Neural progenitor cell (in vitro differentiated cells): ENCODE data around the gene ZNF836. TPM values are rescaled to one million over a fixed set of nuclear protein-coding genes. Genes with fewer than 3 reads are reported as not detected.

Experiments
- DNase-seq: peaks from one replicate; pipeline ENCODE4 v3.0.0-alpha.2; 2016; ENCODE audit warnings: low spot score
- H2AFZ ChIP-seq: fragments of 200-600 bp; sonication (generic); replicated peaks from 2 replicates; pipeline ENCODE4 v1.6.1; 2016; ENCODE audit warnings: antibody characterized with exemption
- H3F3A ChIP-seq: fragments of 200-600 bp; sonication (generic); 2 replicates; pipeline ENCODE4 v1.6.1; 2016; ENCODE audit warnings: antibody characterized with exemption, low read depth
- H3K27ac ChIP-seq: fragments of 200-600 bp; sonication (generic); 2 replicates; pipeline ENCODE4 v1.5.1; 2016; ENCODE audit warnings: mild to moderate bottlenecking
- H3K27me3 ChIP-seq: fragments of 200-600 bp; sonication (generic); 2 replicates; pipeline ENCODE4 v1.6.1; 2016; ENCODE audit warnings: mild to moderate bottlenecking, moderate library complexity
- H3K36me3 ChIP-seq: fragments of 200-600 bp; sonication (generic); 2 replicates; pipeline ENCODE4 v1.5.1; 2016
- H3K4me1 ChIP-seq: fragments of 200-600 bp; sonication (generic); 2 replicates; pipeline ENCODE4 v1.6.1; 2016; ENCODE audit warnings: mixed run types
- H3K4me2 ChIP-seq: fragments of 200-600 bp; sonication (generic); 2 replicates; pipeline ENCODE4 v1.6.1; 2016
- H3K4me3 ChIP-seq: fragments of 200-600 bp; sonication (generic); 2 replicates; pipeline ENCODE4 v1.5.1; 2016
- H3K79me2 ChIP-seq: fragments of 200-600 bp; sonication (generic); 2 replicates; pipeline ENCODE4 v1.6.1; 2016; ENCODE audit warnings: low read depth
- H3K9ac ChIP-seq: fragments of 200-600 bp; sonication (generic); 2 replicates; pipeline ENCODE4 v1.6.1; 2016
- H3K9me3 ChIP-seq: fragments of 200-600 bp; sonication (generic); 2 replicates; pipeline ENCODE4 v1.5.1; 2016; ENCODE audit warnings: low read depth
- H4K20me1 ChIP-seq: fragments of 200-600 bp; sonication (generic); 2 replicates; pipeline ENCODE4 v1.6.1; 2016; ENCODE audit warnings: low read depth
- H3K27ac Mint-ChIP-seq: 3 replicates; pipeline ENCODE4 v1.8.0; 2021; ENCODE audit warnings: mixed read lengths
- H3K27me3 Mint-ChIP-seq: 2 replicates; pipeline ENCODE4 v1.8.0; 2022; ENCODE audit warnings: low read depth, mild to moderate bottlenecking, inconsistent platforms, moderate library complexity, mixed read lengths; ENCODE audit not compliant: insufficient read depth
- H3K36me3 Mint-ChIP-seq: 3 replicates; pipeline ENCODE4 v1.8.0; 2021; ENCODE audit warnings: mixed read lengths
- H3K4me1 Mint-ChIP-seq: 3 replicates; pipeline ENCODE4 v1.8.0; 2021; ENCODE audit warnings: mixed read lengths
- H3K4me3 Mint-ChIP-seq: 3 replicates; pipeline ENCODE4 v1.8.0; 2021; ENCODE audit warnings: mild to moderate bottlenecking, moderate library complexity, mixed read lengths
- H3K9me3 Mint-ChIP-seq: 3 replicates; pipeline ENCODE4 v1.8.0; 2020; ENCODE audit warnings: mixed read lengths
- EZH2 ChIP-seq: fragments of 200-600 bp; sonication (generic); IDR thresholded peaks from 2 replicates; pipeline ENCODE4 v1.6.1; 2017; ENCODE audit warnings: antibody characterized with exemption, mild to moderate bottlenecking, moderate library complexity
- EZH2phosphoT487 ChIP-seq: fragments of 200-600 bp; sonication (generic); IDR thresholded peaks from 2 replicates; pipeline ENCODE4 v1.6.1; 2017; ENCODE audit warnings: antibody characterized with exemption
- total RNA-seq: library from RNA; depleted of rRNA; stranded (reverse); fragments of >200 nt; gene quantifications from 2 replicates; pipeline ENCODE4 v1.2.3, GENCODE V29; 2015; ENCODE audit warnings: low replicate concordance
- TF ChIP-seq, protein P1 (sequence below): fragments of 200-600 bp; sonication (generic); IDR thresholded peaks from 2 replicates; pipeline ENCODE4 v1.5.1; 2017; ENCODE audit warnings: antibody characterized with exemption, mild to moderate bottlenecking

Gene ZNF836
- total RNA-seq, 1 donor from 2014 or later: 8.3 TPM

DNA sequence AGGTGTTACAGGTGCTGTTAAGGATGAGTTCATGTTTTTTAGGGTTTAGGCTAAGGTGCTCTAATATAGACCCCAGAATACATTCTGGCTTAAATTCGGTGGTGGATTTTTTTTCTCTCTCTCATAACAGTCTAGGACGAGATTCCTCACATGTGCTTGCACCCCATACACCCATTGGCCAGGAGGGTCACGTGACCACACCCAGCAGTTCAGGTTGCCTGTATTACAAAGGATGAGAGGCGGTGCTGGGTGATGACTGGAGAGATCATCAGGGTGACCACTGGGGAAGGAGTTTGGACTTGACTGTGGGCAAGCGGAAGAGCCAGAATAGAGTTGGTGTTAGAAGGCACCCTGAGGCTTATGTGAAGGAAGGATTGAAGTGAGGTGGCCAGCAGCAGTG lies 46.2 kb upstream of the ZNF836 start:
- Histone ChIP-seq H4K20me1 (no peaks in the 10 kb centered on the region), H3K27me3 (no peaks in the 10 kb centered on the region), H3K4me1 (no peaks in the 10 kb centered on the region), H3K79me2 (no peaks in the 10 kb centered on the region), H3K9me3 (no peaks in the 10 kb centered on the region), H3K4me3 (no peak overlapping the region), H3F3A (no peaks in the 10 kb centered on the region), H3K9ac (no peak overlapping the region), H3K36me3 (peaks cover 5% of the 10 kb centered on the region), H3K27ac (no peak overlapping the region), H3K4me2 (no peak overlapping the region), H2AFZ (no peak overlapping the region)
- peak overlapping the region; percentile 36 for H3K4me3 Mint-ChIP-seq
- H3K27ac Mint-ChIP-seq: no peak overlapping the region
- no peaks in the 10 kb centered on the region for H3K4me1 Mint-ChIP-seq
- TF ChIP-seq, protein P1, sequence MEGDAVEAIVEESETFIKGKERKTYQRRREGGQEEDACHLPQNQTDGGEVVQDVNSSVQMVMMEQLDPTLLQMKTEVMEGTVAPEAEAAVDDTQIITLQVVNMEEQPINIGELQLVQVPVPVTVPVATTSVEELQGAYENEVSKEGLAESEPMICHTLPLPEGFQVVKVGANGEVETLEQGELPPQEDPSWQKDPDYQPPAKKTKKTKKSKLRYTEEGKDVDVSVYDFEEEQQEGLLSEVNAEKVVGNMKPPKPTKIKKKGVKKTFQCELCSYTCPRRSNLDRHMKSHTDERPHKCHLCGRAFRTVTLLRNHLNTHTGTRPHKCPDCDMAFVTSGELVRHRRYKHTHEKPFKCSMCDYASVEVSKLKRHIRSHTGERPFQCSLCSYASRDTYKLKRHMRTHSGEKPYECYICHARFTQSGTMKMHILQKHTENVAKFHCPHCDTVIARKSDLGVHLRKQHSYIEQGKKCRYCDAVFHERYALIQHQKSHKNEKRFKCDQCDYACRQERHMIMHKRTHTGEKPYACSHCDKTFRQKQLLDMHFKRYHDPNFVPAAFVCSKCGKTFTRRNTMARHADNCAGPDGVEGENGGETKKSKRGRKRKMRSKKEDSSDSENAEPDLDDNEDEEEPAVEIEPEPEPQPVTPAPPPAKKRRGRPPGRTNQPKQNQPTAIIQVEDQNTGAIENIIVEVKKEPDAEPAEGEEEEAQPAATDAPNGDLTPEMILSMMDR: no peak
- TF ChIP-seq EZH2phosphoT487 (no peak), EZH2 (no peak)
- no peaks in the 10 kb centered on the region for H3K9me3 Mint-ChIP-seq
- H3K36me3 Mint-ChIP-seq: peaks cover 64% of the 10 kb centered on the region
- no peak for DNase-seq
- H3K27me3 Mint-ChIP-seq: peaks cover 8% of the 10 kb centered on the region

DNA sequence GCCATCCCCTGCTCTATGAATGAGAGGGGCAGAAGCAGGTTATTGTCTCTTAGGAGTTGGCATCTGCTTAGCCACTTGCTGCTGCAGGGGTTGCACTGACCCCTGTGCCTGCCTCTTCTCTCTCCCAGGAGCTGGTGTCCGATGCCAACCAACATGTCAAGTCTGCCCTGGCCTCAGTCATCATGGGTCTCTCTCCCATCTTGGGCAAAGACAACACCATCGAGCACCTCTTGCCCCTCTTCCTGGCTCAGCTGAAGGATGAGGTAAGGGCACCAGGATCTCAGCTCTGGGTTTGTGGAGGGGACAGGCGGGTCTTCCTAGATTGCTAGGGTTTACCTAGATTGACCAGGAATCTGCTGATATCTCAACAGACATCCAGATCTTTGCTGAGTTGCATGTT lies 45.0 kb upstream of the ZNF836 start:
- Mint-ChIP-seq H3K4me3 (no peak overlapping the region), H3K27ac (no peak overlapping the region), H3K36me3 (peaks cover 67% of the 10 kb centered on the region), H3K4me1 (no peaks in the 10 kb centered on the region), H3K27me3 (peaks cover 9% of the 10 kb centered on the region), H3K9me3 (no peaks in the 10 kb centered on the region)
- Histone ChIP-seq H3K79me2 (no peaks in the 10 kb centered on the region), H3K9ac (no peak overlapping the region), H3K27ac (no peak overlapping the region), H3K27me3 (no peaks in the 10 kb centered on the region), H3F3A (no peaks in the 10 kb centered on the region), H3K4me1 (no peaks in the 10 kb centered on the region), H3K9me3 (no peaks in the 10 kb centered on the region), H4K20me1 (no peaks in the 10 kb centered on the region), H3K36me3 (peaks cover 5% of the 10 kb centered on the region), H2AFZ (no peak overlapping the region), H3K4me3 (no peak overlapping the region), H3K4me2 (no peak overlapping the region)
- DNase-seq: no peak
- TF ChIP-seq, protein P1: no peak
- TF ChIP-seq EZH2 (no peak), EZH2phosphoT487 (no peak)

DNA sequence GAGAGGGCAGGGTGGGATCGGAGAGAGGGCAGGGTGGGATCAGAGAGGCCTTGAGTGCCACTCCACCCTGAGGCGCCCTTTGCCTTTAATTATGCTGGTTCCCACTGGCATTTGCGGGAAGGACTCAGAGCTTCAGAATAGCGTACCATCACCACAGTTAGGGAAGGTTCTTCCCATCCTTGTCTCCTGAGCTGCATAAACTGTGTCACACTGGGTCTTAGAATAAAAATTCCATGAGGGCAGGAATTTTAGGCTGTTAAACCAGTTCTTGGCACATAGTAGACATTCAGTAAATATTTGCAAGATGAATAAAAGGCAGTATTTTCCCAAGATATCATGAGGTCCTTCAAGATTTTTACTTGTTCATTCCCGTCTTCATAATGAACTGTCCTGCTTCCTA lies 42.8 kb upstream of the ZNF836 start:
- Mint-ChIP-seq H3K27me3 (peaks cover 7% of the 10 kb centered on the region), H3K4me1 (no peaks in the 10 kb centered on the region)
- H3K36me3 ChIP-seq: peaks cover 5% of the 10 kb centered on the region

More for the DNA sequence above, 42.8 kb upstream of the ZNF836 start:
- no peaks in the 10 kb centered on the region for H3K4me1 ChIP-seq
- TF ChIP-seq, protein P1: no peak
- peaks cover 65% of the 10 kb centered on the region for H3K36me3 Mint-ChIP-seq
- H3K27me3 ChIP-seq: no peaks in the 10 kb centered on the region
- H3K27ac ChIP-seq: no peak overlapping the region
- no peak overlapping the region for H3K4me3 Mint-ChIP-seq
- H3K9me3 ChIP-seq: no peaks in the 10 kb centered on the region
- peaks cover 8% of the 10 kb centered on the region for H3K79me2 ChIP-seq
- H2AFZ ChIP-seq: no peak overlapping the region
- H3F3A ChIP-seq: no peaks in the 10 kb centered on the region
- DNase-seq: no peak
- H3K4me2 ChIP-seq: no peak overlapping the region
- H3K9me3 Mint-ChIP-seq: no peaks in the 10 kb centered on the region
- no peak overlapping the region for H3K9ac ChIP-seq
- H4K20me1 ChIP-seq: peaks cover 5% of the 10 kb centered on the region
- no peak overlapping the region for H3K4me3 ChIP-seq
- H3K27ac Mint-ChIP-seq: no peak overlapping the region
